HK-2 (cell line): ENCODE data around the gene ANXA2.
"Not testable (repeated sequence)": the region's sequence is repeated elsewhere in the genome, so short reads cannot be mapped to it uniquely, and the experiment has no call there.

ENCODE experiments used
- DNase-seq: peaks from one replicate; pipeline ENCODE4 v3.0.0-alpha.2; 2018; ENCODE audit not compliant: unreplicated experiment

The ANXA2 gene

DNA sequence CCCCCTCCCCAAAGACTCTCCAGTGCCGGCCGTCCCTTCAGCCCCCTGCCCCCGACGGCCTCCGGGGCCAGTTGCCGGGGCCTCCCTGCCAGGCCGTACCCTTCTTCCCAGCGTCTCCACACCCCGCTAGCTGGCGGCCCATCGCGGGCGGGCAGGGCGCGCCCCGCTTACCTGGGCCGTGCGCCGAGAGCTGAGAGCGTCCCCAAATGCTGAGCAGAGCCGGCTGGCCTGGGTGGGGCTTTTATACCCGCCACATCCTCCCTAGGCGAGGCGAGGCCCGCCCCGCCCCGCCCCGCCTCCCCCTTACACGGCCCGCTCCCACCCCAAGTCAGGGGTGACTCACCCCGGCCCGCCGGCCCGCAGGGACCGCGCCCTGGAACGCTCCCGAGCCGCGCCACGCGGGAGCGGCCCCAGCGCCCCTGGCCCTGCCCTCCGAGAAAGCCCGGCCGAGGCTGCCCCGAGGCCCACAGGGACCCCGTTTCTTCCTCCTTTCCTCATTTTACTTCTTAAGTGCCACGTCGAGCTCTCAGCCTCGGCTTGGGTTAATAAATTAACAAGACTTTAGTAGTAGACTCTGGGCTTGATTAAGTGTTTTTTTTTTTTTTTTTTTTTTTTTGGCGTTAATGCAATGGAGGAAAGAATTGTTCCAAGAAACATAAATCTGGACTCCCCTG lies at the start of gene ANXA2:
Gene ANXA2 (minus strand): TSS at position 215 of the 674 bp plus-strand sequence. CDS start 11,911 bp downstream, outside the sequence.
- DNase-seq, result peak; percentile 83

GRCh38 chr15:60444289-60444912 lies 46.6 kb upstream of the ANXA2 start:
- DNase-seq, result no peak

DNA sequence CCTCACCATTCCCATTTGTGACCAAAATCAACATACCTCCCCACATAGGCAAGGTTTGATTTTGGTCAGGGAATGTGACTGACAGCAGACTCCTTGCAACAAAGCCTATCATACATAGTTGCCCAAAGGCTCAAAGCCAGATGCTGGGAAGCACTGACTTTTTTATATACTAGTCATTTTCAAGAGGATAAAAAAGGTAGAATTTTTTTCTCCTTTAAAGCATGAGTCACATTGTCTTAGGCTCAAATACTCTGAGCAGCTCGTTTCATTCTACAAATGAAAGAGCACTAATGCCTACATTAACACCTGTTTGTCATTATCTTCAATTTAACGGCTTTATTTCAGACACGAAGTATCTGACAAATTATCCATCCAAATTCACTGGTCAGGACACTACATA lies 45.0 kb upstream of the ANXA2 start:
- DNase-seq, result no peak

DNA sequence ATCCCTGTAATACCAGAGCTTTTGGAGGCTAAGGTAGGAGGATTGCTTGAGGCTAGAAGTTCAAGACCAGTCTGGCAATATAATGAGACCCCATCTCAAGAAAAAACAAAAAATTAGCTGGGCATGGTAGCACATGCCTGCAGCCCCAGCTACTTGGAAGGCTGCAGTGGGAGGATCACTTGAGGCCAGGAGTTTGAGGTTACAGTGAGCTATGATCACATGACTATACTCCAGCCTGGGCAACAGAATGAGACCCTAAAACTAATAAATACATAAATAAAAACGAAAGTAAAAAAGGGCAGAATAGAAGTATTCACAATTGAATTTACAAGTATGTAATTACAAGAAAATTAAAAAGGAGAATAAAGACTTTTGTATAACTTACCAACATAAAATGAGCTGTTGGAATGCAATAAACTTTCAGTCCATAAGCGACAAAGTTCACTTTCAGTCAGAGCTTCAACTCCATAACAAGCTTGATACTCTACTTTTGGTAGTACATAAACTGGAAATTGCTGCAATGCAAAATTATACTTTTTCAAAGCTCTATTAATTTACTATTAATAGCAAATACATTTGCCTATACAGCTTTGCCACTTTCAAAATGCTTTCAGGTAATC lies 44.4 kb upstream of the ANXA2 start:
- no peak for DNase-seq

GRCh38 chr15:60441331-60441730 lies 43.5 kb upstream of the ANXA2 start:
- DNase-seq, result no peak

- no peak for DNase-seq
Measured at GRCh38 chr15:60438646-60439045, 40.9 kb upstream of the ANXA2 start.

DNA sequence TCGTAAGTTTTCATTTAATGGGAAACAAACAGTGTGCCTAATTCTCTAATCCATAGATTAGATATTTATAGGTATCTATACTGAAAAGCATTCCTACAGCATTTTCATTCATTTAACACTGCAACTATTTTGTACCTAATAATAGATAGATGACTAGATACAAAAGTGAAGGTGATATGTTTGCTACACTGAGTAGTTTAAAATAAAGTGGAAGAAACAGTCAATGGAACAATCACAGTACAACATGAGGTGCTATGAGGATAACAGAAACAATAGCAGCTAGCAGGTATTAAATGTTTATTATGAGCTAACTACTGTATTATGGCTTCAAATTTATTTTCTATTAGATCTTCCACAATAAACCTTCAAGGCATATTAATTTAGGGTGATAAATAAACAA lies 31.1 kb upstream of the ANXA2 start:
- DNase-seq, result no peak

DNA sequence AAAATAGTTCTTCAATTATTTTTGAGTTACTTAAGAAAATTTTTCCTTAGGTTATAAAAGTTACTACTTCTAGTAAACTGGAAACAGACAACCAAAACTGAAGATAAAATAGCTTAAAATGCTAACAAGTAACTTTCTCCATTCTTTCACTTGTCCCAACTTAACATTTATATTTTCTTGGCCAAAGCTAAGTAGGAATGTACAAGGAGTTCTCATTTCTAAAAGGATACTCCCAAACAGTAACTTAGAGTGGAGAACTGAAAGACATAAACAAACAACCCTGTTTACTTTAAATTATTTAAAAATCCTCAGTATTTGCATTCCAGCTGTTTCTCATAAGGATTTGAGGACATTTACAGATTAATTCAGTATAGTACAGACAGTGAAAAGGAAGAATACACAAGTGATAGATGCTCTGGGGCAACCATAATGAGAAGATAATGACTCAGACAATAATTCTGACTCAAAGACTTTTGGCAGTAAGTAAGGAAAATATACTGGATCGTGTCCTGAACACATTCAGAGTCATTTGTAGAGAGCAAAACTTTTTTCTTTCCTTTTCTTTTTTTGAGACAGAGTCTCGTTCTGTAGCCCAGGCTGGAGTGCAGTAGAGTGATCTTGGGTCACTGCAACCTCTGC lies 29.2 kb upstream of the ANXA2 start:
- no peak for DNase-seq

DNA sequence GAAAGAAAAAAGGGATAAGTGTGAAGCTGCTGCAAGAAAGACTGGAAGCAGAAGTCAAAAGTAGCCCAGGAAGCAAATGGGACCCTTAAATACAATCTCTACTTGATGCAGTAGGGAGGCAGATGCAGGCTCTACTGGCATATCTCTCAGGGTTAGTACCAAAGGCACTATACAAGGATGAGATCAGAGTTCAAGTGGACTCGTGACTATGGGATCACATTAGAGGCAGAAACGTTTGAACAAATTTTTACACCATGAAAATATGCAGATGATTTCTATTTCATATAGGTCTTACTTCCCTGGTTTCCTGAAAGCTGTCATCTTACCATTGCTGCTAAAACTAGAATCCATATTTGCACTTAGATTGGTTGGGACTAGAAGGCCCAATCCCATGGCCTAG lies 27.7 kb upstream of the ANXA2 start:
- no peak for DNase-seq

DNA sequence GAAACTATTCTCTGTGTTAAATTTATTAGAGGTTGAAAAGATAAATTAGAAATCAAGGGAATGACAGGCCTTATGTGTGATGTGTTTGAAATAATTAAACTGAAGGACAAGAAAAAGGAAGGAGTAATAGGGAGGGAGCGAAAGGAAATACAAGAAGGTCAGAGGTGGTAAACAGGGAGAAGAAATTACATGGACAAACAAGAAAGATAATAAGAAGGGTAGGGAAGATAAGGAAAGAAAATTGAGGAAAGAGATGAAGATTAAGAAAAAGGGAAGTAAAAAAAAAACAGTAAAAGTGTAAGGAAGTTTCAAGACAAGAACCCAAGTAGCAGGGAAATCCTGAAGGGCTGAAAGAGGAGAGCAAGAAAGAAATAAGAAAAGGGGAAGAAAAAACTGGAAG lies 26.2 kb upstream of the ANXA2 start:
- no peak for DNase-seq

GRCh38 chr15:60423537-60423936 lies 25.8 kb upstream of the ANXA2 start:
- peak; percentile 36 for DNase-seq

DNA sequence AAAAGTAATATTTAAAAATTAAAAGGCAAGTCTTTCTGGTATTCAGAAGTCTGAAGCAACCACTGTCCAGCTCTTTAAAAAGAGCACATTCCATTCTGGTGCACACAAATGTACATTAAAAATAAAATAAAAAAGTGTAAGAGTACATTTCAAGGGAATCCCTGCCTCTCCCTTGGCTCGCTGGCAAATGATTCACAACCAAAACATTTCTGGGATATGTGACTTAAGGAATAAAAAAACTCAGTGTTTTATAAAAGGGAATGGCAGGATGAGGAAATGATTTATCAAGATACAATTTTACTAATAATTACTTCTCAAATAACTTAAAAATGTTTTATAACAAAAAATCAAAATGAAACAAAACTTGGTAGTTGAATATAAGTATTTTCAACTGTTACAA lies 23.8 kb upstream of the ANXA2 start:
- no peak for DNase-seq

DNA sequence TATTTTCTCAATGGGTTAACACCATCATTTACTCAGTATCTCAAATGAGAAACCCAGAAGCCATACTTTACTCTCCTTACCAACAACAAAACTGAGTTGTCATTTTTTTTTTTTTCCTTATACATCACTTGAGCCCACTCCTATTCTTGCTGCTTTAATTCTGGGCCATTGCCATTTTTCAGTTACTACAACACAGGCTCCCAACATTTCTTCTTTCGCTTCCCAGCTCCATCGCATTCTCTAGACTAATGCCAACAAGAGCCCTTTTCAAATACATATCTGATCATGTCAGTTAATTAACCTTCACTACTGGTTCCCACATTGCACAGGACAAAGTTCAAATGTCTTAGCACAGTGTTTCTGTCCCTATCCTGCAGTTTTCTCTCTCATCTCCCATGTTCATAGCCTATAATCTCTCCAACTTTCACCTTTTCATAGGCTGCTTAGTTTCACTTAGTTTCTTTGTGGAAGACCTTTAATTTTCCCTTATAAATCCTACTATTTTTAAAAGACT lies 22.5 kb upstream of the ANXA2 start:
- DNase-seq, result no peak

DNA sequence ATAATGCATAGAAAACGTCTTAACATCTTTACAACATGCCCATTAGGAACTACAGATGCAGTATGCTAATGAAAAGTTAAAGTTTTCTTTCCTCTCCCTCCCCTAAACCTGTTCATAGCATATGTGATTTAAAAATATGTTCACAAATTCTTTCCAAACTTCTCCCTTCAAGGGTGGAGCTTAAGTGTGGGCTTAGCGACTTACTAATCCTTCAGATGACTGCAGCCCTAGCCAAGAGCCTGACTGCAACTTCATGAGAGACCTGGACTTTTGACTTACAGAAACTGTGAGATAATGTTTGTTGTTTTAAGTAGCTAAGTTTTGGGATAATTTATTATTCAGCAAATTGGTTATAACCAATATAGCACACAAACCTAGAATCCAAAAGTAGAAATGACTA lies 22.0 kb upstream of the ANXA2 start:
- DNase-seq, result no peak

- no peak for DNase-seq
Measured at GRCh38 chr15:60418096-60418495, 20.3 kb upstream of the ANXA2 start.

- DNase-seq, result no peak
Measured at GRCh38 chr15:60417112-60417511, 19.3 kb upstream of the ANXA2 start.

DNA sequence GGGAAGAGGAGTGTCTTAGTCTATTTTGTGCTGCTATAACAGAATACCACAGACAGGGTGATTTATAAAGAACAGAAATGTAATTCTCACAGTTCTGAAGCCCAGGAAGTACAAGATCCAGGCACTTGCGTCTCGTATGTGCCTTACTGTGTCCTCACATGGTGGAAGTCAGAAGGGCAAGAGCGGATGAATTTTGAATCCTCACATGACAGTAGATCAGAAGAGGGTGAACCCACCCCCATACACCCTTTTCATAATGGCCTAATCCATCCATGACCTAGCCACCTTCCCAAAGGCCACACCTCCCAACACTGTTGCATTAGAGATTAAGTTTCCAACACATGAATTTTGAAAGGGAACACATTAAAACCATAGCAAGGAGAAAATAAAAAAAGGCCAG lies 18.7 kb upstream of the ANXA2 start:
- no peak for DNase-seq

DNA sequence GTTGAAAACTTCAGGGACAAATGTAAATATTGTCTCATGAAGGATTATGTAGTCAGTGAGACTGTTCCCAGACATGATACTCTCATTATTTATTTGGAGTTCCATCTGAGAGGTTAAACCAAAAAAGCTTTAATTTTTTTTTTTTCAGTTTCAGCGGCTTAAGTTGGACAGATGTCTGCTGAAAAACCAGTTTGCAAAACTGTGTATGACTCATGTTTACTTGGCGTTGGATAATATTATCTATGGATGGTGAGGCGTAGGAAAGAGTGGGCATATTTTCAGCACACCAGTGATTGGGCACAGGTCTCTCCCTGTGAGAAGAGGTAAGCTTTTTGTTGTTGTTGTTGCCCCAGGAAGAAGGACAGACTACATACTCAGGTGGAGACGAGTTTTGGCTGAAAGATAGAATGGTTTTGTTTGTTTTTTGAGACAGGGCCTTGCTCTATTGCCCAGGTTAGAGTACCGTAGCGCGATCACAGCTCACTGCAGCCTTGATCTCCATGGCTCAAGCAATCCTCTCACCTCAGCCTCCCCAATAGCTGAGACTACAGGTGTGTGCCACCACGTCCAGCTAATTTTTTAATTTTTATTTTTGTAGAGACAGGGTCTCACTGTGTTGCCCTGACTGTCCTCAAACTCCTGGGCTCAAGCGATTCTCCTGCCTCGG lies 16.4 kb upstream of the ANXA2 start:
- DNase-seq, result no peak

- DNase-seq, result no peak
Measured at GRCh38 chr15:60413231-60413824, 15.5 kb upstream of the ANXA2 start.

DNA sequence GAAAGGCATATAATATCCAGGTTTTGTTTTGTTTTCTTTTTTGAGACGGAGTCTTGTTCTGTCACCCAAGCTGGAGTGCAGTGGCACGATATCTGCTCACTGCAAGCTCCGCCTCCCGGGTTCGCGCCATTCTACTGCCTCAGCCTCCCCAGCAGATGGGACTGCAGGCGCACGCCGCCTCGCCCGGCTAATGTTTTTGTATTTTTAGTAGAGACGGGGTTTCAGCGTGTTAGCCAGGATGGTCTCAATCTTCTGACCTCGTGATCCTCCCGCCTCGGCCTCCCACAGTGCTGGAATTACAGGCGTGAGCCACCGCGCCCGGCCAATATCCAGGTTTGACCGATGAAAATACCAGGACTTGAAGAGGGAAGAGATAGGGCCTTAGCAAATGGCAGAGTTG lies 15.0 kb upstream of the ANXA2 start:
- not testable (repeated sequence) for DNase-seq

- no peak for DNase-seq
Measured at GRCh38 chr15:60411774-60412425, 14.1 kb upstream of the ANXA2 start.
